ENCODE data around the gene CCDC3.
"Not testable (repeated sequence)": the region's sequence is repeated elsewhere in the genome, so short reads cannot be mapped to it uniquely, and the experiment has no call there.

Gene CCDC3

GRCh38 chr10:12892924-12893323, 108.6 kb downstream of the CCDC3 start:
- DNase-seq (ENCODE audit: low read depth in 3 of 3, low spot score in 1 of 3) = no peak

DNA sequence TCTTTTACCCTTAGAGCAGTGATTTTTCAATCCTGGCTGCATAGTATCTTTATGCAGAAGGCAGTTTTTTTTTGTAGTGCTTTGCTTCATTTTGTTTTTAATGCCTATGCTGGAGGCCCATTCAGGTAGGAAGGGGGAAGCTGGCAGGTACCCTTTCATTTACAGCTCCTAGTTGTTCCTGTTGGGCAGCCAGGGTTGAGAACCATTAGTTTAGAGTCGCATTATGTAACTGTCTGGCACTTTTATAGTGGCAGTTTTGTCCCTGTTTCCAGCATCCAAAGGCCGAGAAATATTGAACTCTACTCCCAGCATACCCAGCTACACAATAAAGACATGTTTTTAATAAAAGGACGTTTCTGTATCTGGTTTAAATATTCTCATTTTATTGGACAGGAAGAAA, 110.6 kb downstream of the CCDC3 start:
- no peak for DNase-seq (ENCODE audit: low read depth in 3 of 3, low spot score in 1 of 3)

DNA sequence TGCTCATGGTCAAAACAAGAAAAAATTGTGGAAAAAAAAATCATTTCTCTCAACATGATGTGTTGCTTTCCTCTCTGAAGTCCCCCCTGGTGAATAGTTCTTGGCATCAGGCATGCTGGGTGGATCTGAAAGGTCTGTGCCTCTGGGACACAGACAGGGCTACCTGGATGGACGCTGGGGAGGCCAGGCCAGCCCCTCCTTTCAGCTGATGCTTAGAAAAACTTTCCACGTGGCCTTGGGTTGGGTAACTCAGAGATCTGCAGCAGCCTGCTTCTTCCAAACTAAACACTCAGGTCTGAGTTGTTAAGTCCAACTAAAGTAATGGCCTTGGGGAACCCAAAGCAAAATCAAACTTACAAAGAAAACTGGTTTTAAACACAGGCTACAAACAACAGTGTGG, 113.0 kb downstream of the CCDC3 start:
- no peak for DNase-seq (ENCODE audit: low read depth in 3 of 3, low spot score in 1 of 3)

GRCh38 chr10:12887780-12888179, 113.7 kb downstream of the CCDC3 start:
- no peak for DNase-seq (ENCODE audit: low read depth in 3 of 3, low spot score in 1 of 3)

GRCh38 chr10:12884851-12885250, 116.7 kb downstream of the CCDC3 start:
- no peak for DNase-seq (ENCODE audit: low read depth in 3 of 3, low spot score in 1 of 3)

- DNase-seq (ENCODE audit: low read depth in 3 of 3, low spot score in 1 of 3) = no peak
These were observed 121.1 kb downstream of the CCDC3 start for GRCh38 chr10:12880423-12880822.

- no peak for DNase-seq (ENCODE audit: low read depth in 3 of 3, low spot score in 1 of 3)
These were observed 124.4 kb downstream of the CCDC3 start for GRCh38 chr10:12877150-12877549.

DNA sequence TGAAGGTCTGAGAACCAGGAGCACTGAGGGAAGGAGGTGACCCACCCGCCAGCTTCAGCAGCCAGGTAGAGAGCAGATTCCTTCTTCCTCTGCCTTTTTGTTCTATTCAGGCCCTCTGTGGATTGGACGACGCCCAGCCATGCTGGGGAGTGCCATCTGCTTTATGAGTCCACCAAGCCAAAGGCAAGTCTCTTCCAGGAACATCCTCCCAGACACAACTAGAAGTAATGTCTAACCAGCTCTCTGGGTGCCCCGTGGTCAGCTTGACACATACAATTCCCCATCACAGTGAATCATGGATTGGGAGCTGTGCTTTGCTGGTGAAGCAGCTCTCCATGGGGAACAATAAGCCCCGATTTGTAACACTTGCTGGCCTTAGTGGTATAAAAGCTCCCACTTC, 125.2 kb downstream of the CCDC3 start:
- DNase-seq (ENCODE audit: low read depth in 3 of 3, low spot score in 1 of 3) = no peak

- no peak for DNase-seq (ENCODE audit: low read depth in 3 of 3, low spot score in 1 of 3)
These were observed 126.4 kb downstream of the CCDC3 start for GRCh38 chr10:12875100-12875499.

GRCh38 chr10:12874501-12874900, 127.0 kb downstream of the CCDC3 start:
- no peak for DNase-seq (ENCODE audit: low read depth in 3 of 3, low spot score in 1 of 3)

GRCh38 chr10:12873172-12873571, 128.3 kb downstream of the CCDC3 start:
- no peak for DNase-seq (ENCODE audit: low read depth in 3 of 3, low spot score in 1 of 3)

DNA sequence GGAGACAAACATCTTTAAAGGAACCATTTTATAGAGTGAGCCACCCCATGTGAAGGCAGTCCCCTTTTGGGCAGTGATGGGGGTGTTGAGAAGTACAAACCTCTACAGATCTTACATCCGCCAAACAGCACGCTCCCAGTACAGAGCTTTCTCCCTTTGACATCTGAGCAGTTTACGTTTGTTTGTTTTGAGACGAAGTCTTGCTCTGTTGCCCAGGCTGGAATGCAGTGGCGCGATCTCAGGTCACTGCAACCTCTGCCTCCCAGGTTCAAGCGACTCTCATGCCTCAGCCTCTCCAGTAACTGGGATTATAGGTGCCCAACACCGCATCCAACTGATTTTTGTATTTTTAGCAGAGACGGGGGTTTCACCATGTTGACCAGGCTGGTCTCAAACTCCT, 128.9 kb downstream of the CCDC3 start:
- no peak for DNase-seq (ENCODE audit: low read depth in 3 of 3, low spot score in 1 of 3)

- DNase-seq (ENCODE audit: low read depth in 3 of 3, low spot score in 1 of 3) = no peak
These were observed 132.1 kb downstream of the CCDC3 start for GRCh38 chr10:12869427-12869826.

DNA sequence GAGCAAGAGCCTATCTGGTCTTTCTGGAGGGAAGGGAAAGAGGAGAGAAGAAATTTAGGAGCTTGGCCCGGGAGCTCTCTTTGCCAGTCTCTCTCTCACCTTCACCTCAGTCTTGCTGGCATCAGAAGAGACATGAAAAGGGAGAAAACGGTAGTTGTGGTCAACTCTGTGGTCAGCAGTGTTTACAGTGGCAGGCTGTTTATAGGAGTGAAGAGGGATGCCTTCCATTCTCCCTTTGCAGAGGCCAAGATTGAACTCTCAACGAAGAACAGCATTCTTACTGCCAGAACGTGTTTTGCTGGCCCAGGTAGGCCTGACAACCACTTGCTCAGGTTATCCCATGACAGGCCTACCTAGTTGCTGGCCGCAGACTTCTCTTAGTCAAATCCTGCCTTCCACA, 133.3 kb downstream of the CCDC3 start:
- DNase-seq (ENCODE audit: low read depth in 3 of 3, low spot score in 1 of 3) = no peak

DNA sequence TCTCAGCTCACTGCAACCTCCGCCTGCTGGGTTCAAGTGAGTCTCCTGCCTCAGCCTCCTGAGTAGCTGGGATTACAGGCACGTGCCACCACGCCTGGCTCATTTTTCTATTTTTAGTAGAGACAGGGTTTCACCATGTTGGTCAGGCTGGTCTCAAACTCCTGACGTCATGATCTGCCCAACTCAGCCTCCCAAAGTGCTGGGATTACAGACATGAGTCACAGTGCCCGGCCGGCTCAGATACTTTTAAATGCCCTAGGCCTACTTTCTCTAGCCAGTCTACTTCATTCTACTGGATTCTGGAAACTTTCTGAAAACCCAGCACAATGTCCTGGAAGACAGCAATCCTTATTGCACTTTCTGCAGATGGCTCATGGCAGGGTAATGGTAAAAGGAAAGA, 136.0 kb downstream of the CCDC3 start:
- DNase-seq (ENCODE audit: low read depth in 3 of 3, low spot score in 1 of 3) = not testable (repeated sequence)

GRCh38 chr10:12862459-12862858, 139.1 kb downstream of the CCDC3 start:
- DNase-seq (ENCODE audit: low read depth in 3 of 3, low spot score in 1 of 3) = no peak

GRCh38 chr10:12854988-12855387, 146.5 kb downstream of the CCDC3 start:
- DNase-seq (ENCODE audit: low read depth in 3 of 3, low spot score in 1 of 3) = no peak

- no peak for DNase-seq (ENCODE audit: low read depth in 3 of 3, low spot score in 1 of 3)
These were observed 148.8 kb downstream of the CCDC3 start for GRCh38 chr10:12852687-12853086.

DNA sequence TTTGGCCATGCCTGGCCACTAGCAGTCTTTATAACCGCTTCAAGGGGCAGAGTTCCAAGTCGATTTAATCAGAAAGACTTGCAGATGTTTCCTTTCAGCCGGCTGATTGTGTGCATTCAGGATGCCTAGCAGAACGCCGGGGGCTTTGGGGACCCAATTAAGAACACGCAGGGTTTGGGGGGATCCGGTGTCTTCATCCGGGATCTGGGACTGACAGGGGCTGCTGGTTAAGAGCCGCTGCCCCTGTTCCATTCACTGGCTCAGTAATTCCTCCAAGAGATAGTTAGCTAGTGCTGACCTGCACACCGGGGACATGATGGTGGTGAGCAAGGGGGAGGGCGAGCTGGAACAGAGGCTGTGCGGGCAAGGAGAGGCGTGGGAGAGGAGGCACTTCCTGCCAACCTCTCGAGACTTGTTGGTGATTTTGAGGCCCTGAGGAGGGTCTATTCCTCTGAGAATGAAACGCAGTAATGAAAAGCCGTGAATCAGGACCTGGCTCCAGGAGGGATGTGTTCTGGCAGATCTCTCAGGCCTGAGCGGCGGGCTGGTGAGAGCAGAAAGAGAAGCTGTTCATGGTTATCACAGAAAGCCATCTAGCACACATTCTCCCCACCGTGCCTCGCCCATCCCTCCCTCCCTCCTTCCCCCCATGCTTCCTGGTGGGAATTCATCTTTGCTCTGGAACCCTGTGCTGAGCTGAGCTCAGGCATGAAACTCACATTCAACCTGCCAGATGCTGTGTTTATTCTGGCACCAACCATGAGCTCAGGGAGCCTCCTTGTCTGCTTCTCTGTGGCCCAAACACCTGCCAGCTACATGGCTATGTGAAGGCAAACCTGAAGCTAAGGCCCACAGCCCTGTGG, 152.0 kb downstream of the CCDC3 start:
- no peak for DNase-seq (ENCODE audit: low read depth in 3 of 3, low spot score in 1 of 3)

DNA sequence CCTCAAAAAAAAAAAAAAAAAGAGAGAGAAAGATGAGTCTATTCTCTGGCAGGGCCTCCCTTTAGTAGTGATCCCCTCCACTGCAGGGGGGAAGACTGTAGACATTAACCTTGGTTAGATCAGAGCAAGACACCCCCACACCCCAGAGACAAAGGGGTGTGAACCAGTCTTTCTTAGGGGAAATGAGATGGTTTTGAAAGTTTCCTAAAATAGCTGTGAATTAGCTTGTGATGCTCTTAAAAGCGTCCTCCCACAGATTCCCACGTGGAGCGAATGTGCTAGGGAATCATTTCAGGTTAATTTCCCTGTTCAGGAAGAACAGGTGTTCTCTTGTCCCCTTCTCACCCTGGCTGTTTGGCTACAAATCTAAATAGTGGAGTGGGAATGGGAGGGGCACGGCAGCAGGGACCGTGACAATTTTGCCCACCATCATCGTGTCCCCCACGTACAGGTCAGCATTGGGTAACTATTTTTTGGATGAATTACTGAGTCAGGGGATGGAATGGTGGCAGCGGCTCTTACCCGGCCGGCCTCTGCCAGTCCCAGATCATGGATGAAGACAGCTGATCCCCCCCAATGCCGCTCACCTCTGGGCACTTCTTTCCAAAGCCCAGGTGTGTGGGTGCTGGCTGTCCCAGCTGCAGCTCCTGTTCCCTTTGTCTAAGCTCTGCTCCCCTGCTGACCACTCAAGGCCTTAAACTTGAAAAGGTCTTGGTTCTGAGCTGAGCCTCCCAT, 152.9 kb downstream of the CCDC3 start:
- no peak for DNase-seq (ENCODE audit: low read depth in 3 of 3, low spot score in 1 of 3)

DNA sequence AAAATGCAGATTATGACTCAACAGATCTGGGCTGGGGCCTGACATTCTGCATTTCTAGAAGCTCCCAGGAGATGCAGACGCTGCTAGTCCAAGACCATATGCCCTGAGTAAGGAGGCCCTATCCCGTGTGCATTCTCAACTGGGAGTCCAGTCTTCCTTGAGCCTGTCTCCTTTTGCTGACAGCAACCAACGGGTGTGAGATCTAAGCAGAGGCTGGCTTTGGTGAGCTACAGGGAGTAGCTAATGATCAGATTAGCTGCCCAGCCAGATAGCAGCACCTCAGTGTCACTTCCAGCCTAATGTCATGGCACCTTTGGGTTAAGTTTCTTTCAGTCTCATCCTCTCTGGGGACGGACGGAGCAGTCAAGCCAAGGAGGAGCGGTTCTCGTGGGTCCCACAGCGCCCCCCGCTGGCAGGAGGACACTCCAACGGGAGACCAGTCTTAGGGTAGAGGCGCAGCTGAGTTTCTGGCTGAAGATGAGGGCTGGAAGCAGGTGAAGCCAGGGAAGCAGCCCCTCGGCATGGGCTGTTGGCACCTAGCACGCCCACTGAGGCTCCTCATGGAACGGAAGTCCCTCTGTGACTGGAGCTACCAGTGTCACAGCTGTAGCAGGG, 154.0 kb downstream of the CCDC3 start:
- DNase-seq (ENCODE audit: low read depth in 3 of 3, low spot score in 1 of 3) = no peak

- DNase-seq (ENCODE audit: low read depth in 3 of 3, low spot score in 1 of 3) = no peak
These were observed 154.8 kb downstream of the CCDC3 start for GRCh38 chr10:12846718-12847117.

All from stimulated activated CD4-positive, alpha-beta T cell treated with anti-CD3 and anti-CD28 coated beads, TNF-alpha, amount 100 ng/mL, for 1 hour (primary cell).